Activated naive CD4-positive, alpha-beta T cell treated with anti-CD3 and anti-CD28 coated beads, Interleukin-2, amount 10 ng/mL, durations not matched to agents 7 days and 5 days (primary cell): Measurements from ENCODE around the gene SYNGR3.
A peak's percentile ranks its signal among the peaks of the same experiment; 100 is the strongest.

ENCODE experiments used
- CTCF ChIA-PET: fragments of 350-600 bp; sonication (Branson Sonifier 250); formaldehyde crosslinking; loops from one replicate; lab custom pipeline; 2021; ENCODE audit warnings: antibody characterized with exemption; lab: Charles Lee
- DNase-seq: peaks from one replicate; pipeline ENCODE4 v3.0.0-alpha.2; 2020
- H3K27ac Mint-ChIP-seq: one replicate; pipeline ENCODE4 v1.8.0; 2021; ENCODE audit warnings: mild to moderate bottlenecking, moderate library complexity, mixed read lengths
- H3K27me3 Mint-ChIP-seq: one replicate; pipeline ENCODE4 v1.8.0; 2021; ENCODE audit warnings: mild to moderate bottlenecking, mixed read lengths
- H3K36me3 Mint-ChIP-seq: one replicate; pipeline ENCODE4 v1.8.0; 2021; ENCODE audit warnings: mixed read lengths
- H3K4me1 Mint-ChIP-seq: one replicate; pipeline ENCODE4 v1.8.0; 2021; ENCODE audit warnings: mixed read lengths
- H3K4me3 Mint-ChIP-seq: one replicate; pipeline ENCODE4 v1.8.0; 2021; ENCODE audit warnings: mild to moderate bottlenecking, moderate library complexity, mixed read lengths
- H3K9me3 Mint-ChIP-seq: one replicate; pipeline ENCODE4 v1.8.0; 2021; ENCODE audit warnings: mixed read lengths

SYNGR3 gene

DNA sequence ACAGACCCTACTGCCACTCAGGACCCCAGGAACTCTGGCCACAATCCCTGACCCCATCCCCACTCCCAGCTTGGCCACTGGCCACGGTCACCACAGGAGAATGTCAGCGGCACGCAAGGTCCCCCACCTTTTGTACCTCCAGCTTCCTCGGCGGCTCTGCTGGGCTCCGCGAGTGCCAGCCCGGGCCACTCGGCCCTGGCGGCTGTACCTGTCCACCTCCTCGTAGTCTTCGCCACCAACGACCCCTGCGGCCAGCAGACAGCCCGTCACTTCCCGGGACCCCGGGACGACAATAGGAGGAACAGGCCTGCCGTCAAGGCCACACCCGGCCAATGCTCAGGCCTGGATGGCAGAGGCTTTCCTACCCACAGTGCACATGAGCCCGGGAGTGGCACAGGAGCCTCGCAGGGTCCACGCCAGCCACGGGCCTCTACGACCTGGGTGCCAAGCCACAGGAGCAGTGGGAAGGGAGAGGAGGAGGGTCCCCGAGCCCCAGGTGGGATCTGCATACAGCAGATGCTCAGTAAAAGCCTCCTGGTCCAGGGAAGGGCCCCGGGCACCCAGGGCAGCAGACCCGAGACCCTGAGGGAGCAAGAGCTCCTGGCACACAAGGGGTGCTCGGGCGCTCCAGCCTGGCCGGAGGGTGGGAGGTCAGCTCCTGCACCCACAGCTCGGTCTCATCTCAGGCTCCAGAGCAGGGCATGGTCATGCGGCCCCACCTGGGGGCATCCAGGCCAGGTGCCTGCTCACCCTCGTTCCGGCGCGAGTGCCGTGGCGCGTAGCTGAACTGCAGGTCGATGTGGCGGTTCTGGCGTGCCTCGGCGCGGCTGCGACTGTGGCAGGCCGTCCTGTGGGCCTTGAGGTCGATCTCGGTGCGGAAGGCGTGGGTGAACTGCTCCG lies 11.9 kb downstream of the SYNGR3 start:
- CTCF ChIA-PET = no interaction called here
- H3K27ac Mint-ChIP-seq = no peak overlapping the region
- DNase-seq = no peak
- H3K4me3 Mint-ChIP-seq = no peak overlapping the region
- peaks cover 23% of the 10 kb centered on the region for H3K36me3 Mint-ChIP-seq
- peaks cover 23% of the 10 kb centered on the region for H3K4me1 Mint-ChIP-seq
- no peaks in the 10 kb centered on the region for H3K27me3 Mint-ChIP-seq
- no peaks in the 10 kb centered on the region for H3K9me3 Mint-ChIP-seq

DNA sequence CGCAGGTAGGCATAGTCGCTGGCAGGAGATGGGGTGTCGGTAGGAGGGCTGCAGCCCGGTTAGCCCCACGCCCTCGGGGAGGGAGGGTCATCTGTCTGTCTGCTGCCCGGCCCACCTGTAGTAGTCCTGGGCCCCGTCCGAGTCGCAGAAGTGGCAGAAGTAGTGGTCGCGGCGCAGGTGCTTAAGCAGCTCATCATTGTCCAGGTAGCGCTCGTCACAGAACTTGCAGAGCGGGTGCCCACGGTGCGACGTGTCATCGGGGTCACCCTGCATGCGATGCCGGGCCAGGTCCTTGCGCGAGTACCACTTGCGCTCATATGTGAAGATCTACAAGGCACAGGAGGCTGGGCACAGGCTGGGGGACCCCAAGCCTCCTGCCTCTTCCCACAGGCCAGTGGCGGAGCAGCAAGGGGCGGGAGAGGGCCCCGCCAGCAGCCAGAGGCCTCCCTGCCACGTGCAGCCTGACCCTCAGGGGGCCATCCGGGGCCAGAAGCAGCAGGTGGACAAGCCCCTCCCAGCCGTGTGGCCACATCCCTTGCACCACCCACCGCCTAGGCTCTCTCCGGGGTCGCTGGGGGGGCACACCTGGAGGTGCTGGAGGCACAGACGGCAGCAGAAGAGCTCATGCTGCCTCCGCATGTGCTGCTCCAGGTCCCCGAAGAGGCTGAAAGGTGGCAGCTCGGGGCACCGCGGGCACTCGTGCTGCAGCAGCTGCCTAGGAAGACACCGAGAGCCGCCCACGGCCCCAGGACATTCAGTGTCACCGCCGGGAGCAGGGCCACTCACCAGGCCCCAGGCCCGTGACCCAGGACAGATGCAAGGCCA lies 12.8 kb downstream of the SYNGR3 start:
- Mint-ChIP-seq H3K27ac (no peak overlapping the region), H3K4me3 (no peak overlapping the region), H3K9me3 (no peaks in the 10 kb centered on the region), H3K4me1 (peaks cover 30% of the 10 kb centered on the region), H3K36me3 (peaks cover 20% of the 10 kb centered on the region), H3K27me3 (no peaks in the 10 kb centered on the region)
- CTCF ChIA-PET = interaction anchor here (0.6 to 2.3 kb wide), 7 partner anchors 9 to 250 kb away, joined by 3 to 18 read pairs (median 8); partner anchors contain the start of gene ECI1
- DNase-seq = no peak

DNA sequence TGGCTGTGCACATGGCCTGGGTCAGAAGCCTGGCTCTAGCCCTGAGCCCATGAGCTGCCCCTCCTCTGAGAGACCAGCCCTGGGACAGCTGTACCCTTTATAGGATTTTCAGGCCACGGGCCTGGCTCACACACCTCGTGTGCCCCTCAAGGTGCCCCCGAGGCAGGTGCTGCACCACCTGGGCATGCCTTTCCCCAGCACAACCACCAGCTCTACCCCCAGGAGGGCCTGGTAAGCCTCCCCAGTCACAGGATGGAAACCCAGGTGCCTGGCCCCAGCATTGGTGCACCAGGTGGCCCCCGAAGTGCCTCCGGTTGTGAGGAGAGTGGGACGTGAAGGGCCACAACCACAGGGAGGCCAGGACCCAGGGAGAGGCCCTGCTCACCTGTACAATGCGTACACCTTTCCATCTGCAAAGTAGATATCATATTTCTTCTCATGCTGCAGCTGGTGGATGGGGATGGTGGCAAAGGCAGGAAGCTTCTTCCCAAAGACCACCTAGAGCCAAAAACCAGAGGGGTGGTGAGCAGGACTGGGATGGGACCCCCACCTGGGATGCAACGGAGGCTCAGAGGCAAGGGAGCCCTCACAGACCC lies 13.6 kb downstream of the SYNGR3 start:
- DNase-seq = no peak
- no peaks in the 10 kb centered on the region for H3K27me3 Mint-ChIP-seq
- no peak overlapping the region for H3K27ac Mint-ChIP-seq
- no peak overlapping the region for H3K4me3 Mint-ChIP-seq
- no peaks in the 10 kb centered on the region for H3K9me3 Mint-ChIP-seq
- peaks cover 19% of the 10 kb centered on the region for H3K36me3 Mint-ChIP-seq
- H3K4me1 Mint-ChIP-seq = peaks cover 37% of the 10 kb centered on the region
- CTCF ChIA-PET = interaction anchor here (0.6 to 2.3 kb wide), 16 partner anchors 10 to 249 kb away, joined by 3 to 18 read pairs (median 5); partner anchors contain the start of genes ECI1, GFER, NPW and RPS2

DNA sequence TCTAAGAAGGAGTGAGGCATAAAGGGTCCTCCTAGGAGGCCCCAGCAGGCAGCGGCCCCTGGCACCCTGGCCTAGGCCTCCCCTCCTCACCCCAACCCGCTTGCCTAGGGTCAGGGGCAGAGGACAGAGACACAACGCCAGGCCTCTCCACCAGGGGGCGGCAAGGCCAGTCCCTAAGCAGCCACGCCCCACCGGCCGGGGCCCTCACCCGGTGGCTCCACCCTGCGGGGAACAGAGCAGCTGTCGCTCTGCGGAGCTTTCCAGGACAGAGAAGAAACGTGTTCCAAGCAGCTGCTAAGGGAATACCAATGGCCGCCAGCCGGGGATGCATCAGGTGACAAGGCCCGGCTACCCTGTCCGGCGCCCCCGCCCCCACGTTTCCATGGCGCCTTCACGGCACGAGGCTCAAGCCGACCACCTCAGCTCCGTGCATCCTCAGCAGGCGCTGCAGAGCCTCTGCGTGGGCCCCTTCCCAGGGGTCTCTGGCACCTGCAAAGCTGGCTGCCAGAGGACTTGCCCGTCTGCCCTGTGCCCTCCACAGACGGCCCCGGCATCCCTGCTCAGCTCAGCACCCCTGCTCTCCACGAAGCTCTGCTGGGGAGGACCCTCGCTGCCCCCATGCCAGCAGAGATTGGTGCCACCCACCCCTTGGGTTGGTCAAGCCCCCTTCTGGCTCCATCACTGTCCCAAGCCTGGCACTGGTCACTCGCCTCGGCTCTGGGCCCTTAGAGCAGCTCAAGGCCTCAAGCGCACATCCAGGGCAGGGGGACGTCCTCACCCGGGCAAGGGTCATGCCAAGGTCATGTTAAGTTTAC lies 14.3 kb downstream of the SYNGR3 start:
- CTCF ChIA-PET = interaction anchor here (0.7 to 2.3 kb wide), 22 partner anchors 8 to 248 kb away, joined by 3 to 18 read pairs (median 5); partner anchors contain the start of genes ECI1, GFER, NPW and RAB26
- Mint-ChIP-seq H3K4me3 (no peak overlapping the region), H3K36me3 (peaks cover 23% of the 10 kb centered on the region), H3K27ac (no peak overlapping the region), H3K4me1 (peaks cover 43% of the 10 kb centered on the region), H3K27me3 (no peaks in the 10 kb centered on the region), H3K9me3 (no peaks in the 10 kb centered on the region)
- DNase-seq = peak; percentile 93

DNA sequence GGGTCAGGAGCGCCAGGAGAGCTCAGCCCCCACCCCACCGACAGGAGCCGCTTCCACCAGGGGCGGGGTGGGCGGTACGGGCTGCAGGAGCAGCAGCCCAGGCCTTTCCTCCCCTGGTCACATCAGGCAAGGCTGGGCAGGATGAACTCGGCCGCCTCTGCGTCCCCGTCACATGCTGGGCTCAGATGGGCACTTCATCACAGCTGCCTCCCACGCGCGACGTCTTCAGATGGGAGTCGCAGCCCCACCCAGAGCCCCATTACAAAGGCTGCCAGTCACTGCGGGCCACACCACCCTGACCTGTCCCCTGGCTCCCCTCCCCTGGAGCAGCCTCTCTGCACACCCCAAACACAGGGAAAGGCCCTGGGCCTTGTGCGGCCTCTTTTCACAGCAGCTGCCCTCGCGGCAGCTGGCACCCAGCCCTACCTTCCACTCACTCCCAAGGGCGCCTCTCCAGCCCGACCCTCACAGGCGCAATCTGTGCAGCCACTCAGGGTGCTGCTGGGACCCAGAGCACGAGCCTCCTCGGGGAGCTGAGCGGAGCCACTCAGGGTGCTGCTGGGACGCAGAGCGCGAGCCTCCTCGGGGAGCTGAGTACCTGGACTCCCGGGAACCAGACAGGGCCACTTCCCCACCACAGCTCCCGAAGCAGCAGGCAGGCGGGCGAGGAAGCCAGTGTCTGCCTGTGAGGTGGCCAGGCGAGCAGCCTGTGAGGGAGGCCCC lies 15.2 kb downstream of the SYNGR3 start:
- CTCF ChIA-PET = interaction anchor here (0.7 to 2.3 kb wide), 12 partner anchors 8 to 246 kb away, joined by 3 to 18 read pairs (median 4); partner anchors contain the start of genes ECI1, GFER, RAB26 and RPS2
- H3K9me3 Mint-ChIP-seq = no peaks in the 10 kb centered on the region
- H3K4me3 Mint-ChIP-seq = no peak overlapping the region
- H3K27me3 Mint-ChIP-seq = no peaks in the 10 kb centered on the region
- H3K36me3 Mint-ChIP-seq = peaks cover 23% of the 10 kb centered on the region
- peaks cover 45% of the 10 kb centered on the region for H3K4me1 Mint-ChIP-seq
- H3K27ac Mint-ChIP-seq = peak overlapping the region; percentile 55
- DNase-seq = no peak

- Mint-ChIP-seq H3K27ac (no peak overlapping the region), H3K9me3 (no peaks in the 10 kb centered on the region), H3K36me3 (peaks cover 23% of the 10 kb centered on the region), H3K4me1 (peaks cover 51% of the 10 kb centered on the region), H3K4me3 (no peak overlapping the region), H3K27me3 (no peaks in the 10 kb centered on the region)
- DNase-seq = no peak
- CTCF ChIA-PET = interaction anchor here (0.7 to 1.8 kb wide), 2 partner anchors 142 to 245 kb away, joined by 3 to 10 read pairs; partner anchors contain the start of genes ECI1 and RAB26
Measured at GRCh38 chr16:2005646-2006045, 15.9 kb downstream of the SYNGR3 start.

- Mint-ChIP-seq H3K4me3 (no peak overlapping the region), H3K27ac (no peak overlapping the region), H3K36me3 (peaks cover 16% of the 10 kb centered on the region), H3K27me3 (no peaks in the 10 kb centered on the region), H3K4me1 (peaks cover 51% of the 10 kb centered on the region), H3K9me3 (no peaks in the 10 kb centered on the region)
- DNase-seq = no peak
- CTCF ChIA-PET = no interaction called here
Measured at GRCh38 chr16:2006317-2006716, 16.5 kb downstream of the SYNGR3 start.

GRCh38 chr16:2007081-2007836 lies 17.5 kb downstream of the SYNGR3 start:
- CTCF ChIA-PET = interaction anchor here (2.0 kb wide), 1 partner anchor 133 kb away, joined by 8 read pairs; no protein-coding TSS in a partner anchor
- H3K36me3 Mint-ChIP-seq = peaks cover 11% of the 10 kb centered on the region
- peak overlapping the region; percentile 92 for H3K27ac Mint-ChIP-seq
- no peaks in the 10 kb centered on the region for H3K27me3 Mint-ChIP-seq
- no peaks in the 10 kb centered on the region for H3K9me3 Mint-ChIP-seq
- peak overlapping the region; percentile 86 for H3K4me3 Mint-ChIP-seq
- no peak for DNase-seq
- peaks cover 51% of the 10 kb centered on the region for H3K4me1 Mint-ChIP-seq

GRCh38 chr16:2008009-2008526 lies 18.3 kb downstream of the SYNGR3 start:
- CTCF ChIA-PET = interaction anchor here (2.0 kb wide), 1 partner anchor 132 kb away, joined by 8 read pairs; no protein-coding TSS in a partner anchor
- H3K4me3 Mint-ChIP-seq = peak overlapping the region; percentile 86
- H3K27me3 Mint-ChIP-seq = no peaks in the 10 kb centered on the region
- H3K9me3 Mint-ChIP-seq = no peaks in the 10 kb centered on the region
- H3K27ac Mint-ChIP-seq = peak overlapping the region; percentile 92
- peak; percentile 52 for DNase-seq
- peaks cover 51% of the 10 kb centered on the region for H3K4me1 Mint-ChIP-seq
- H3K36me3 Mint-ChIP-seq = peaks cover 9% of the 10 kb centered on the region

- no peaks in the 10 kb centered on the region for H3K9me3 Mint-ChIP-seq
- peak; percentile 57 for DNase-seq
- H3K4me3 Mint-ChIP-seq = peak overlapping the region; percentile 86
- H3K27ac Mint-ChIP-seq = peak overlapping the region; percentile 92
- peaks cover 51% of the 10 kb centered on the region for H3K4me1 Mint-ChIP-seq
- H3K36me3 Mint-ChIP-seq = peaks cover 8% of the 10 kb centered on the region
- CTCF ChIA-PET = interaction anchor here (2.0 kb wide), 1 partner anchor 132 kb away, joined by 8 read pairs; no protein-coding TSS in a partner anchor
- no peaks in the 10 kb centered on the region for H3K27me3 Mint-ChIP-seq
Measured at GRCh38 chr16:2008631-2009163, 18.9 kb downstream of the SYNGR3 start.

- Mint-ChIP-seq H3K9me3 (no peaks in the 10 kb centered on the region), H3K36me3 (peaks cover 8% of the 10 kb centered on the region), H3K4me3 (peak overlapping the region; percentile 86), H3K27me3 (no peaks in the 10 kb centered on the region), H3K27ac (peak overlapping the region; percentile 92), H3K4me1 (peaks cover 47% of the 10 kb centered on the region)
- CTCF ChIA-PET = interaction anchor here (2.0 kb wide), 1 partner anchor 131 kb away, joined by 8 read pairs; no protein-coding TSS in a partner anchor
- peak; percentile 43 for DNase-seq
Measured at GRCh38 chr16:2009164-2009711, 19.5 kb downstream of the SYNGR3 start.
